H9 (cell line): ENCODE results near the gene FGF6. TPM values are rescaled to one million over a fixed set of nuclear protein-coding genes. Genes with fewer than 3 reads are reported as not detected.
"Not testable (repeated sequence)": the region's sequence is repeated elsewhere in the genome, so short reads cannot be mapped to it uniquely, and the experiment has no call there.

Experiments
- DNase-seq: peaks from one replicate; pipeline ENCODE4 v3.0.0-alpha.2; 2017
- H2AFZ ChIP-seq: one replicate; pipeline ENCODE4 v1.6.1; 2013; ENCODE audit warnings: mild to moderate bottlenecking, low read length, control low read depth, moderate library complexity
- H2AK5ac ChIP-seq: 2 replicates; pipeline ENCODE4 v1.6.1; 2013; ENCODE audit warnings: low read length, control low read depth, mixed read lengths; ENCODE audit not compliant: insufficient read length
- H2BK120ac ChIP-seq: one replicate; pipeline ENCODE4 v1.6.1; 2013; ENCODE audit warnings: low read depth, mild to moderate bottlenecking, low read length, control low read depth, inconsistent platforms; ENCODE audit not compliant: poor library complexity, severe bottlenecking
- H2BK12ac ChIP-seq: 2 replicates; pipeline ENCODE4 v1.6.1; 2013; ENCODE audit warnings: low read length, control low read depth, mixed read lengths, low read depth; ENCODE audit not compliant: insufficient read length
- H2BK15ac ChIP-seq: 2 replicates; pipeline ENCODE4 v1.6.1; 2013; ENCODE audit warnings: low read depth, low read length, control low read depth
- H2BK20ac ChIP-seq: one replicate; pipeline ENCODE4 v1.6.1; 2013; ENCODE audit warnings: low read depth, mild to moderate bottlenecking, low read length, control low read depth, inconsistent platforms; ENCODE audit not compliant: poor library complexity, severe bottlenecking
- H2BK5ac ChIP-seq: 2 replicates; pipeline ENCODE4 v1.6.1; 2013; ENCODE audit warnings: low read length, control low read depth, mixed read lengths; ENCODE audit not compliant: insufficient read length
- H3K14ac ChIP-seq: 2 replicates; pipeline ENCODE4 v1.6.1; 2013; ENCODE audit warnings: low read length, control low read depth; ENCODE audit not compliant: insufficient read depth
- H3K18ac ChIP-seq: 2 replicates; pipeline ENCODE4 v1.6.1; 2013; ENCODE audit warnings: low read depth, mild to moderate bottlenecking, mixed read lengths, low read length, control low read depth; ENCODE audit not compliant: insufficient read length
- H3K23ac ChIP-seq: 2 replicates; pipeline ENCODE4 v1.6.1; 2013; ENCODE audit warnings: low read length, control low read depth, mixed read lengths, low read depth; ENCODE audit not compliant: insufficient read length
- H3K23me2 ChIP-seq: 2 replicates; pipeline ENCODE4 v1.6.1; 2013; ENCODE audit warnings: low read depth, mild to moderate bottlenecking, mixed read lengths, low read length, control low read depth; ENCODE audit not compliant: insufficient read length, poor library complexity, severe bottlenecking
- H3K27ac ChIP-seq: 2 replicates; pipeline ENCODE4 v1.5.1; 2013; ENCODE audit warnings: low read length, control low read depth, mixed read lengths, low read depth; ENCODE audit not compliant: insufficient read length
- H3K27me3 ChIP-seq: 2 replicates; pipeline ENCODE4 v1.6.1; 2013; ENCODE audit warnings: low read length, control low read depth, inconsistent platforms; ENCODE audit not compliant: insufficient read depth
- H3K4ac ChIP-seq: 2 replicates; pipeline ENCODE4 v1.6.1; 2013; ENCODE audit warnings: low read depth, mild to moderate bottlenecking, control low read depth, inconsistent platforms, low read length, moderate library complexity
- H3K4me1 ChIP-seq: 2 replicates; pipeline ENCODE4 v1.6.1; 2013; ENCODE audit warnings: low read length, control low read depth, inconsistent platforms; ENCODE audit not compliant: insufficient read depth
- H3K4me2 ChIP-seq: 2 replicates; pipeline ENCODE4 v1.6.1; 2013; ENCODE audit warnings: low read length, control low read depth, mixed read lengths; ENCODE audit not compliant: insufficient read length, insufficient read depth
- H3K56ac ChIP-seq: 2 replicates; pipeline ENCODE4 v1.6.1; 2013; ENCODE audit warnings: low read depth, mild to moderate bottlenecking, mixed read lengths, low read length, control low read depth; ENCODE audit not compliant: insufficient read length
- H3K79me1 ChIP-seq: 2 replicates; pipeline ENCODE4 v1.6.1; 2013; ENCODE audit warnings: low read depth, mild to moderate bottlenecking, moderate library complexity, low read length, control low read depth, inconsistent platforms; ENCODE audit not compliant: insufficient read depth, poor library complexity, severe bottlenecking
- H3K79me2 ChIP-seq: 2 replicates; pipeline ENCODE4 v1.6.1; 2013; ENCODE audit warnings: low read length, control low read depth, inconsistent platforms; ENCODE audit not compliant: insufficient read depth
- H3K9ac ChIP-seq: 2 replicates; pipeline ENCODE4 v1.6.1; 2013; ENCODE audit warnings: low read length, control low read depth, mixed read lengths; ENCODE audit not compliant: insufficient read length; ENCODE audit errors: extremely low read depth
- H3K9me3 ChIP-seq: one replicate; pipeline ENCODE4 v1.6.1; 2013; ENCODE audit warnings: low read depth, low read length, inconsistent platforms; ENCODE audit not compliant: control insufficient read depth
- H3T11ph ChIP-seq: one replicate; pipeline ENCODE4 v1.6.1; 2013; ENCODE audit warnings: mild to moderate bottlenecking, low read length, control low read depth, inconsistent platforms
- H4K20me1 ChIP-seq: one replicate; pipeline ENCODE4 v1.6.1; 2013; ENCODE audit not compliant: control insufficient read depth, insufficient read length, insufficient read depth
- H4K5ac ChIP-seq: 2 replicates; pipeline ENCODE4 v1.6.1; 2013; ENCODE audit warnings: low read depth, mild to moderate bottlenecking, mixed read lengths, low read length, control low read depth; ENCODE audit not compliant: insufficient read length
- H4K8ac ChIP-seq: replicated peaks from 2 replicates; pipeline ENCODE4 v1.6.1; 2013; ENCODE audit warnings: low read length, control low read depth, mixed read lengths, low read depth; ENCODE audit not compliant: insufficient read length
- H4K91ac ChIP-seq: 2 replicates; pipeline ENCODE4 v1.6.1; 2013; ENCODE audit warnings: low read depth, mild to moderate bottlenecking, moderate library complexity, mixed read lengths, low read length, control low read depth; ENCODE audit not compliant: insufficient read length
- H3K27ac Mint-ChIP-seq, 3 experiments: 2 replicates in 2 of 3; 3 replicates in 1 of 3; pipeline ENCODE4 v1.8.0; 2020 to 2021; ENCODE audit warnings: mixed read lengths in 3 of 3, mild to moderate bottlenecking in 1 of 3, moderate library complexity in 1 of 3
- H3K27me3 Mint-ChIP-seq: 2 replicates; pipeline ENCODE4 v1.8.0; 2021; ENCODE audit warnings: low read depth, mild to moderate bottlenecking, moderate library complexity, mixed read lengths
- H3K36me3 Mint-ChIP-seq, 3 experiments: 2 replicates in 2 of 3; 3 replicates in 1 of 3; pipeline ENCODE4 v1.8.0; 2020 to 2021; ENCODE audit warnings: low read depth in 3 of 3, mixed read lengths in 3 of 3; ENCODE audit not compliant: insufficient read depth in 1 of 3
- H3K4me1 Mint-ChIP-seq, 2 experiments: 2 replicates each; pipeline ENCODE4 v1.8.0; 2020; ENCODE audit warnings: mixed read lengths in 2 of 2
- H3K4me3 Mint-ChIP-seq, 2 experiments: 2 replicates in 1 of 2; 3 replicates in 1 of 2; pipeline ENCODE4 v1.8.0; 2020 to 2021; ENCODE audit warnings: mild to moderate bottlenecking in 2 of 2, mixed read lengths in 2 of 2, moderate library complexity in 1 of 2
- H3K9me3 Mint-ChIP-seq, 2 experiments: 2 replicates in 1 of 2; 3 replicates in 1 of 2; pipeline ENCODE4 v1.8.0; 2020; ENCODE audit warnings: mild to moderate bottlenecking in 2 of 2, mixed read lengths in 2 of 2, moderate library complexity in 1 of 2
- WGBS: extraction: QIAGEN DNeasy Blood & Tissue Kit; methylation state at CpG from one replicate; pipeline ENCODE4 v1.1.7; 2013; ENCODE audit warnings: missing lambda C conversion rate, low lambda C conversion rate, mixed read lengths; ENCODE audit not compliant: insufficient read length; ENCODE audit errors: extremely low coverage; 5-methylcytosine and 5-hydroxymethylcytosine counted together
- total RNA-seq: library from RNA; stranded (reverse); gene quantifications from 2 replicates; pipeline ENCODE4 v1.2.1, GENCODE V29; 2021
- TF ChIP-seq, protein P1 (sequence below): fragments of 200-600 bp; sonication (generic); conservative IDR thresholded peaks from 3 replicates; pipeline ENCODE4 v1.8.0; 2021; ENCODE audit warnings: antibody characterized with exemption, mild to moderate bottlenecking

The FGF6 gene
- total RNA-seq, 1 experiment from 2014 or later = not detected

DNA sequence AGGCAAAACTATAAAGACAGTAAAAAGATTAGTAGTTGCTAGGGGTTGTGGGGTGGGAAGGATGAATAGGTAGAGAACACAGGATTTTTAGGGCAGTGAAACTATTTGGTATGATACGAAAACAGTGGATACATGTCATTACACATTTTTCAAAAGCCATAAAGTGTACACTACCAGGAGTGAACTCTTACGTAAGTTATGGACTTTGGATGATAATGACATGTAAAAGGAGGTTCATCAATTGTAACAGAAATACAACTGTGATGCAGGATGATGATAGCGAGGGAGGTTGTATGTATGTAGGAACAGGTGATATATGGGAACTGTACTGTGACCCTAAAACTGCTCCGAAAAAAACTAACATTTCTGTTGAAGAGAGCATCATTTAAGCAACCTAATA, 15.1 kb upstream of the FGF6 start:
- no peak overlapping the region for H2BK15ac ChIP-seq
- no peaks in the 10 kb centered on the region for H3K27me3 ChIP-seq
- no peak overlapping the region for H3K27ac ChIP-seq
- H2AK5ac ChIP-seq = no peak overlapping the region
- Mint-ChIP-seq H3K27me3 (no peaks in the 10 kb centered on the region; the same call in 1 of the 2 replicates), H3K27ac (no peak overlapping the region), H3K36me3 (no peaks in the 10 kb centered on the region; a peak in 1 of 7 replicates), H3K4me1 (peaks cover 0 to 8% of the 10 kb centered on the region in 2 experiments; a peak in 3 of 4 replicates), H3K9me3 (peaks cover 0 to 7% of the 10 kb centered on the region in 2 experiments; a peak in 2 of 5 replicates), H3K4me3 (no peak overlapping the region)
- H4K5ac ChIP-seq = no peak overlapping the region
- H3K4ac ChIP-seq = no peak overlapping the region
- H2BK20ac ChIP-seq = no peak overlapping the region
- H3K9me3 ChIP-seq = no peaks in the 10 kb centered on the region
- H3T11ph ChIP-seq = no peak overlapping the region
- no peak overlapping the region for H2BK12ac ChIP-seq
- H2AFZ ChIP-seq = no peak overlapping the region
- H2BK5ac ChIP-seq = no peak overlapping the region
- no peak overlapping the region for H4K91ac ChIP-seq
- DNase-seq = no peak
- H3K79me1 ChIP-seq = no peaks in the 10 kb centered on the region
- H4K8ac ChIP-seq = no peak overlapping the region
- no peak overlapping the region for H3K56ac ChIP-seq
- no peaks in the 10 kb centered on the region for H3K79me2 ChIP-seq
- WGBS = no CpG with 5 or more reads among the region's 4 CpGs
- TF ChIP-seq, protein P1, sequence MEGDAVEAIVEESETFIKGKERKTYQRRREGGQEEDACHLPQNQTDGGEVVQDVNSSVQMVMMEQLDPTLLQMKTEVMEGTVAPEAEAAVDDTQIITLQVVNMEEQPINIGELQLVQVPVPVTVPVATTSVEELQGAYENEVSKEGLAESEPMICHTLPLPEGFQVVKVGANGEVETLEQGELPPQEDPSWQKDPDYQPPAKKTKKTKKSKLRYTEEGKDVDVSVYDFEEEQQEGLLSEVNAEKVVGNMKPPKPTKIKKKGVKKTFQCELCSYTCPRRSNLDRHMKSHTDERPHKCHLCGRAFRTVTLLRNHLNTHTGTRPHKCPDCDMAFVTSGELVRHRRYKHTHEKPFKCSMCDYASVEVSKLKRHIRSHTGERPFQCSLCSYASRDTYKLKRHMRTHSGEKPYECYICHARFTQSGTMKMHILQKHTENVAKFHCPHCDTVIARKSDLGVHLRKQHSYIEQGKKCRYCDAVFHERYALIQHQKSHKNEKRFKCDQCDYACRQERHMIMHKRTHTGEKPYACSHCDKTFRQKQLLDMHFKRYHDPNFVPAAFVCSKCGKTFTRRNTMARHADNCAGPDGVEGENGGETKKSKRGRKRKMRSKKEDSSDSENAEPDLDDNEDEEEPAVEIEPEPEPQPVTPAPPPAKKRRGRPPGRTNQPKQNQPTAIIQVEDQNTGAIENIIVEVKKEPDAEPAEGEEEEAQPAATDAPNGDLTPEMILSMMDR = no peak
- no peak overlapping the region for H3K18ac ChIP-seq
- no peak overlapping the region for H3K23ac ChIP-seq
- no peak overlapping the region for H3K4me2 ChIP-seq
- no peaks in the 10 kb centered on the region for H3K4me1 ChIP-seq
- no peak overlapping the region for H3K14ac ChIP-seq
- H3K9ac ChIP-seq = no peak overlapping the region
- H4K20me1 ChIP-seq = no peaks in the 10 kb centered on the region
- no peak overlapping the region for H2BK120ac ChIP-seq
- no peaks in the 10 kb centered on the region for H3K23me2 ChIP-seq

GRCh38 chr12:4455849-4456248, 10.2 kb upstream of the FGF6 start:
- not testable (repeated sequence) for H2AFZ ChIP-seq, H3K4me2 ChIP-seq, H3K14ac ChIP-seq, DNase-seq, H3K4me1 ChIP-seq, H3T11ph ChIP-seq, H3K23me2 ChIP-seq, H4K5ac ChIP-seq, H3K27me3 Mint-ChIP-seq, H4K20me1 ChIP-seq, H3K4ac ChIP-seq, H3K9me3 ChIP-seq, H3K23ac ChIP-seq, H2BK20ac ChIP-seq, H3K27me3 ChIP-seq, H2BK12ac ChIP-seq, H3K79me2 ChIP-seq, H2AK5ac ChIP-seq, H3K18ac ChIP-seq, H4K8ac ChIP-seq, H3K27ac ChIP-seq, H3K27ac Mint-ChIP-seq, H3K9ac ChIP-seq, H3K79me1 ChIP-seq, H3K4me3 Mint-ChIP-seq, H4K91ac ChIP-seq, H2BK120ac ChIP-seq, H2BK15ac ChIP-seq, H2BK5ac ChIP-seq, H3K56ac ChIP-seq
- H3K9me3 Mint-ChIP-seq = peaks cover 6 to 16% of the 10 kb centered on the region in 2 experiments
- peaks cover 18 to 19% of the 10 kb centered on the region in 2 experiments for H3K4me1 Mint-ChIP-seq
- WGBS = no CpG with 5 or more reads among the region's 4 CpGs
- peaks cover 0 to 18% (median 7%) of the 10 kb centered on the region in 3 experiments; a peak in 6 of 7 replicates for H3K36me3 Mint-ChIP-seq
